Activated CD4-positive, alpha-beta T cell treated with anti-CD3 and anti-CD28 coated beads for 1 hour (primary cell): ENCODE data around the gene SPATA31C1.
"Not testable (repeated sequence)": the region's sequence is repeated elsewhere in the genome, so short reads cannot be mapped to it uniquely, and the experiment has no call there.

Source experiments
- DNase-seq: peaks from one replicate; pipeline ENCODE4 v3.0.0-alpha.2; 2020

The SPATA31C1 gene

DNA sequence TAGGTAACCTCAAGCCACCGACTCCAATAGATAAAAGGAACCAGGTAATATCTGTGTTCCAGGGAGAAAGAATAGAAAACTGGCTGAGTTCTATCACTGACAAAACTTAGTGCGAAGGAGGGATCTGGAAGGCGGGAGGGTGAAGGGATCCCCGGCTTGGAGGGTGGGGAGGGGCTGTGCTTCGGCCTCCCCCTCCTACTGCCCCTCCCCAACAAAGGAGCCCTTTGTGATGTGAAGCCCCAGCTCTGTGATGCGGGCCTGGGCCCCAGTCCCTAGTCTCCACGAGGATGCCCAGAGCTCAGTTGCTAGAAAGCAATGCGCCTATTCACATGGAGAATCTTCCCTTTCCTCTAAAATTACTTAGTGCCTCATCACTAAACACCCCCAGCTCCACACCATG lies at the start of gene SPATA31C1:
Gene SPATA31C1 (plus strand): TSS at position 301 of the 400 bp plus-strand sequence.
- DNase-seq = not testable (repeated sequence)

DNA sequence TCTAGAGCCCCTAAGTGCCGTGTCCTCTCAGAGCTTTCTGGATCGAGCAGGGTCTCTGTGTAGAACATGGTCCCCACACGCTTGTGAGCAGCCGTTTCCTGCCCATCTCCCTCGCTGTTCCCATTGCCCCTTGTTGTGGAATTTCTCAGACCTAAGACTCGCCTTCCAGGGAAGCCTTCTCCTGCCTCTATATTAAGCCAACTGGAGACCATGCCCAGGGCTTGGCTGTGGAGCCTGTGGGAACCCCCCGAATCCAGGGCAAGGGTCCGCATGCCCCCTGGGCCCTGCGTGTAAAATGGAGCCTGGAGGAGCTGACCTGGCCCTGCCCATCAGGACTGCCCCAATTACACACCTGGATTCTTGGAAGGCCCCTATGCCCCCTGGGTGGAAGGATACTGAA lies 49.6 kb upstream of the SPATA31C1 start:
- DNase-seq = no peak

DNA sequence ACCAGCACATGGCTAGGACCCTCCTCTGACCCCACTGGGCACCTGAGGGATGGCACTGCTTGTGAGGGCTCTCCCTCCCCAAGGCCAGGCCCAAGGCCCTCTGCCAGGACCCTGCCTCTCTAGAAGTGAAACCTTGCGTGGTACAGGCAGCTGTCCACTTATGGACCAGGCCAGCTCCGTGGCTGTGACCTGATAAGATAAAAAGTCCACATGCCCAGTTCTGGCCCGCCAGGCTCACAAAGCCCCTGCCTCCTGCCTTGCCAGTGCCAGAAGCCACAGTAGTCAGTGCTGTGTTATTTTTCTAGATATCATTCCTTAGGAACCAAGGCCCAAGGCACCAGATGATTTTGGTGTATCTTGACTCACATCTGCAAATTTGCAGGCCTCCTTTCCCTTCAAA lies 49.1 kb upstream of the SPATA31C1 start:
- DNase-seq = no peak

DNA sequence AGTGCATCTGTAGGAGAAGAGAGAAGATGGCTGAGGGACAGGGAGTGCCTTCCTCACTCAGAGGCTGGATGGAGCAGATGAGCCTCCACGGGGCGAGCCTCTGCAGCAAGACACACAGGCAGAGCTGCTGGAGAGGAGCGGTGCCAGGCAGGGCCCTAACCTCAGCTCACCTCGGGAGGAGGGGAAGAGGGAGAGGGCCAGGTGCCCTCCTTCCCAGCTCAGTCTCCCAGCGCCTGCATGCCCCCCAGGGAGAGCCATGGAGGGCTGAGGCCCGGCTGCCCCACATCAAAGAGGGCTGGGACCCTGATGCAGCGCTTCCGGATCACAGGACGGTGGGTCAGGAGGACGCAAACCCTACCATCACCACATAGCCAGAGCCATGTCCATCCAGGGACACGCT lies 48.7 kb upstream of the SPATA31C1 start:
- no peak for DNase-seq

DNA sequence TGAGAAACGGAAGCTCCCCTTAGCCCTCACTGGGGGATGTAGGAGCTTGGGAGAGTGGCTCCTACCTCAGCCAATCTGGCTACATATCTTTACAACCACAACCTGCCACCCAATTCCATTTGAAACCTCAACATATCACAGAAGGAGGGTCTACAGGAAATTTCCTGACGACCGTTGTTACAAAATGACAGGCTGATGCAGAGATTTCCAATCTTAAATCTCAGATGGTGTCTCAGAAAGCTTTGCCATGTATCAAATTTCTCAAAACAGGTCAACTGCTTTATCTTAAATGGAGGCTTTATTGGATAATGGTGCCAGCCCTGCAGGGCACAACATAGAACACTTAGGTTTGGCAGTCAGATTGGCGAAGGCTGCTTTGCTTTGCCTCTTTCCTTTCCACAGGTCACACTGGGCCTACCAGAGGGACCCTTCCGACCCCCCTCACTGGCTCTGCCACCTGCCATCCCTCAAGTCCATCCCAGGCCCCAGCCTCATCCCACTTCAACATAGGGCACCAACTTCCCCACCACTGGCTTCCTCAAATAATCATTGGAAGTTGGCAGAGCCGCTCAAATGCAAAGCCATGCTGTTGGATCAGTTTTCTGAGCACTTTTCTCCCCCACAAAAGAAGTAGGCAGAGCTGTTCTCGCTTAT lies 46.2 kb upstream of the SPATA31C1 start:
- no peak for DNase-seq

DNA sequence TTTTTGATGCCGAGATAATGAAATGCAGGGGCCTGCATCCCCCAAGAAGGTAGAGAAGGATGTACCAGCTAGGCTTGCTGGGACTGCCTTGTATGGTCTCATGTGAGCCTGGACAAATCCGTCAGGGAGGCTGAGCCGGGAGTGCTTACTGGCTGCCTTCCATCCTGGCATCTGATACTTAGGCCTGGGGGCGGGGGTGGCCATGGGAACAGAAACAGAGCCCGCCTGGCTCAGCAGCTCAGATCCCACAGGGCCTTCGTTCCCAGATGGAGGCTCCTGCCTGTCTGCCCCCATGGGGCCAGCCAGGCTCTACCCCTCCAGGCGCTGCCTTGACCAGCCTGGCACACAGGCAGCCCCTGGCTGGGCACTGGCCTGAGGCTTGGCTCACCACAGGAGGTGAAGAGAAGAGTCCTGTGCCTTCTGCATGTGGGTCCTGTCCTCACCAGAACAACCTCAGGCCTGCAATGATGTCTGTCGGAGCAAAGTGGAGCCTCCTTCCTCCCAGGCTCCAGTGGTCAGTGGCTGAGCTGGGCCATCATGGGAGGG lies 45.6 kb upstream of the SPATA31C1 start:
- DNase-seq = no peak

DNA sequence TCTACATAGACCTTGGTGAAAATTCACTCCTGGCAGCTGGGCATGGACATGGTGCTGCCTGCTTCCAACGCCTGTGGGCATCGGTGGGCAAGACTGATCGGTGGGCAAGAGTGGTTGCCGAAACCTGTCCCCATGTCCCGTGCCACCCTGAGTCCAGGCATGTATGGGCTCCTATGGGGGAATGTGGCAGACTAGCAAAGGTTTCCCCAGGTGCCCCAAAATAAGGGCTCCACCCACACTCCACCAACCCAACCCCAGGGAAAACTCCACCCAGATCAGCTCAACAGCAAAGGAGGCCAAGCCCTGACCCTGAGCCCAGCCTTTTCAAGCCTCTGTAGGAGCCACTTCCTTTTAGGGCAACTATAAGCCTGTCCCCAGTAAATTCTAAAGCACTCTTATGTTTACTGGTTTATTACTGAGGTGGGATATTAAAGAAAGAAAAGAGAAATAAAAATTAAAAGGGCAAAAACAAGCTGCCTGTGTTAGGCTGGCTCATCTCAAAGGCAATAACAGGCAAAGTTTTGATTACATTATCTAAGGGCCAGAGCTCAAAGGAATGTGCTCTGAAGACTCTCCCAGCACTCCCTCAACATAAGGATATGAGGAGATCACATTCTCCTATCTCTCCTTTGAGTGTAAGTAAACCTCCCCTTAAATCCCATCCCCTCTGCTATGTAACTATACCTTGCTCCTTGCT lies 44.0 kb upstream of the SPATA31C1 start:
- DNase-seq = no peak

DNA sequence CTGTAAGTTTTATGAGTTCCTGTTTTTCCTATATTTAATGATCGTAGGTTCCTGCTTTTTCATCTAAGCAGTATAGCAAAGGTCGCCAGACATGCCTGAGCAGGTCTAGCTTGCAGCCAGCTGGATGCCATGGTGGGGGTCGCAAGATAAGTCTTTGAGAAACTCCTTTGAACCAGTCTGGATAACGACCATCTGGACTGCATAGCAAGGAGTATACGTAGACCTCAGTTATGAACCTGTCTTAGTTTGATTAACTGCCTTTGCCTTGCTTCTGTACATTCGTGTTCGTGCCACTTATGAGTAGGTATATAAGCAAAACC lies 43.5 kb upstream of the SPATA31C1 start:
- no peak for DNase-seq

DNA sequence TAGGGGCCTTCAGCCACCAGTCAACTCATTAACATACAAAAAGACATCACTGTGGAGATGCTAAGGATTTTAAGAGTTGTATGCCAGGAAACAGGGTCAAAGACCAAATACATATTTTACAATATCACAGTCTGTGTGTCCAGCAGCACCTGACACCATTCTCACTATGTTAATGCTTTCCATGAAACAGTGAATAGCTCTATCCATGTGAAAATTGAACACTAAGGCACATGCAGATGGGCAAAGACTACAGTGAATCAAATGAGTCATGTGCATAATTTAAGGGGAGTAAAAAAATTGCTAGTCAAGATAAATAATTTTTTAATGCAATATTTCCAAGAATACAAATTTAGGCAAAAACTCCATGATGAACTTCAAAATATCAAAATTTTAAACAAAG lies 42.7 kb upstream of the SPATA31C1 start:
- no peak for DNase-seq

DNA sequence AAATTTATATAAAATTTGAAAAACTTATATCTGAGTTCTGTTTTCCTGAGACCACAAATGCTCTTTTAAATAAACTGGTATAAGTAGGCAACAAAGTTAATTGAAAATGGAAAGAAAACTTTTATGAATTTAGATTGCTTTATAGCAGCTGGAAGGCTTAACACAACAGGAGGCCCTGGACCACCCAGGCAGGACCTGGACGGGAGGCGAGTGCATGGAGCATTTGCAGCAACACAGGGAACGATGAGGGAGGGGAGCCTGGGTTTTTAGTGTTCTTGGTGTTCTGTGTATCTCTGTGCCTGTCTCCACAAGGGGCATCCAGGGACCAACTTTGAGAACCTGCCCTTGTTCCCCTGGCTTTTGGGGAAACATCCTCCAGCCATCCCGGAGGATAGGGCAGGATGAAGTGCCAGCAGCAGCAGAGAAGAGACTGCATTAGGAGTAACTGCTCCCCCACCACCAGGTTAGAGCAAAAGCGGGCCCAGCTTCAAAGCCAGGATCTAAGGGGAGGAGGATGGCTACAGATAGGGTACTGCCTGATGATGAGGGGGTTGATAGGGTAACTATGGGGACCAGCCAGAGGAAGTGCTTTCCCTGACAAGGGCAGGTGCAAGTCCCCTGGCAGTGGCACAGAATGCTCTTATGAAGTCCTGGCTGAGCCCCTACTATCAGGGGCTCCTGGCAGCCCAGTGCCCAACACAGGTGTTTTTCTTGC lies 41.8 kb upstream of the SPATA31C1 start:
- DNase-seq = peak; percentile 1

DNA sequence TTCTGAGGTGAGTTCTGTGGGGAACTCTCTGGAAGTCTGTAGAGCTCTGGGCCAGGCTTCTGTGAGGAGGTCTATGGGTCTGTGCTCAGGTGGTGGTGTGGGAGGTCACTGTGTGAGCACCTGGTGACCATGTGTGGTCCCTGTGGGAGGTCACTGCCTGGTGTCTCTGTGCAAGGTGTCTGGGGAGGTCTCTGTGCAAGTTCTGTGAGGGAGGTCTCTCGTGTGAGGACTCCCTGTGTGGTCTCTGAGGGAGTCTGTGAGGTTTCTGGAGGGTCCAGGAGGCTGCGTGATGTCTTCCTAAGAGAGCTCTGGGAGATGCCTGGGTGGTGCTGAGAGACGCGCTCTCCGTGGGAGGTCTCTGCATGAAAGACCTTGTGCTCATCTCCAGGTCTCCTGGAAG lies 41.1 kb upstream of the SPATA31C1 start:
- DNase-seq = no peak

DNA sequence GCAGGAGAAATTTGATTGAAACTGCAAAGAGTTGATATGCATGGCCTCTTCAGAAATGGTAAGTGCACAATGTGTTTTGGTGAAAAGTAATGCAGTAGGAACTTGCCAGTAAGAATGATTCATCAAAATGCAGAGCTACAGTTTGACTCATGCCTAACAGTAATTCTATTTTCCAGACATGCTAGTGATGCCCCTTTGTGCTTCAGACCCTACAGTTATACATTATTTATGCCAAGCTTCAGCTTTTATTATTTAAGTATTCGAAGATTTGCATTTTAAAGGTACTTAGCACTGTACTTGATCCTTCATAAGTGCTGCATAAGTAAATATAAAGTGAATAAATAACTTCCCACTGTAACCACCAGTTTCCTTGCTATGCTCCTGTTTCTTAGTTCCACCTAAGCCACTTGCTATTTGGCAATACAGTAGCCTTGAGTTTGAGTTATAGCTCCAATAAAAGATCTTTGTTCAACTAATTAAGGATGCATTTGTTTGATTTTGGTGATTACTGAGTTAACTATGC lies 38.7 kb upstream of the SPATA31C1 start:
- DNase-seq = no peak

DNA sequence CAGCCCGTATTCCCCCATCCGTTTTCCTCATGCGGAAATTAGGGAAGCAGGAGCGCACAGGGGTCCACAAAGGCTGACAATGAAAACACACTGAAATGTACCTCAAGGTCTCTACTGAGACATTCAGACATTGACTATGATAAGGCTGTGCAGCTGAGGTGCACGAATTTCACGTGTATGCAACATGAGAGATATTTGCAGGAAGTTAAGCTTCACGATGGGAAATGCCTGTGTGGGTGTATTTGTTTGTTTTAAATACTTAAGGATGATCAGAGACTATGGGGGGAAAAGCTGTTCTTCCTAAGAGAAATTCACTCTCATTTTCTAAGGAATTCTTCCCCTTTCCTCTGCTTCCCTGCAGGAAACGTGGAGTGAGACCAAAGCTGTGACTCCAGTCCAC lies 37.6 kb upstream of the SPATA31C1 start:
- DNase-seq = no peak

DNA sequence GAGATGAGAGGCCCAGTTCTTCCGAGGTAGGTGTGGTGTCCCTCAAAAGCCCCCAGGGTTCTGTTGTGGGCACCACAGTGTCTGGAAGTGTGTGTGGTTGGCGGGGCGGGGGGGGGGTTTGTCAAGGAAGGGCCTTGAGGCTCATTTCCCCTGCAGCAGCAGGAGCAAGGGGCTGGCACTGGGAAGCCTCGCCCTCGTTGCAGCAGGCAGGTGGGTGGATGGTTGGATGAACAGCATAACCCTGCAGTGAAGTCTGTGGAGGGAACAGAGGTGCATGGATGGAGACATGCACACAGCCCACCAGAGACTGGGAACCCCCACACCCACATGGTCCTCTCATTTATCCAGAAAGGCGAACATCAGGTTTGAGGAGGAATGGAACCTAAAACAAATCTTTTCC lies 37.1 kb upstream of the SPATA31C1 start:
- no peak for DNase-seq

DNA sequence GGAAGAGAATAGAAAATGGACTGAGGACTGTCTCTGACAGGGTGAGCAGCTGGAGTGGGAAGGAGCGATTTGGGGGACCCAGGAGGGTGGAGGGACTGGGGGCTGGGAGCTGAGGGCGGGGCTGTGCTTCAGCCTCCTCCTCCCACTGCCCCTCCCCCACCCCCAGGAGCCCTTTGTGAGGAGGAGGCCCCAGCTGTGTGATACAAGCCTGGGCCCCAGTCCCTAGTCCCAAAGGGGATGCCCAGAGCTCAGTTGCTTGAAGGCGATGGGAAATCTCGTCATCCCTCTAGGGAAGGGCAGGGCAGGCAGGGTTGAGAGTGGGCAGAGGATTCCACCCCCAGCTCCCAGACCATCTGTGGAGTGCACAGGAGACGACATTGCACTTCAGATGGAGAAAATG lies 35.1 kb upstream of the SPATA31C1 start, which contains the start of gene SPATA31E1:
Gene SPATA31E1 (plus strand): TSS at position 251 of the 400 bp plus-strand sequence. CDS start 15 bp downstream, at position 266.
- no peak for DNase-seq

DNA sequence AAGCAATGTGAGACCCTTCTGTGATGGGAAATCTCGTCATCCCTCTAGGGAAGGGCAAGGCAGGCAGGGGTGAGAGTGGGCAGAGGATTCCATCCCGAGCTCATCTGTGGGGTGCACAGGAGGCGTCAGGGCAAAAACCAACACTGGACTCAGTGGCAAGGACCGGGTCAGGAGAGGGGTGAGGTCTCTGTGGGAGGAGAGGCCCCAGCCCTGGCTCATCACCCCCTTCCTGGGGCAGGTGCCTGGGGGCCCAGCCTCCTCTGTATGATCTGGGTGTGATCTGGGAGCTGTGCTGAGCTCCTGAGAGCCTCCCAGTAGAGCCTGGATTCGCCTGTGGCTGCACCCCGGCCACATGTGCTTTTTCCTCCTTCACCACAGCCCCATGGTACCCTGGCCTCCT lies 34.5 kb upstream of the SPATA31C1 start:
- DNase-seq = no peak

DNA sequence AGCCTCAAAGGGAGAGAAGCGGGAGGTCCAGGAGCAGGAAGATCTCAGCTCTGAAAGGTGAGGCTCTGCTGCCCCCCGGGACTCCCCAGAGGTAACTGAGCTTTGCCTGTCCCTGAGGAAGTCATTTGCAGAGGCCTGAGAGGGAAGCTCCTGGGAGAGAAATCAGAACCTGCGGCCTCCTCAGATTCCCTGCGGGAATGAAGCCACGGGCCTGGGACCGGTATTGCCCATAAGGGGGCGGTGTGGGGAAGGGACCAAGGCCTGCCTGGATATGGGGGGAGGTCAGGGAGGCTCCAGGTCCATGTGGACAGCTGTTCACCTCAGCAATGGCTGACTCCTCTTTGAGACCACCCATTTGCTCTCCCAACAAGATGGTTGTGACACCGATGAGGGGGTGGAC lies 33.8 kb upstream of the SPATA31C1 start:
- DNase-seq = no peak

DNA sequence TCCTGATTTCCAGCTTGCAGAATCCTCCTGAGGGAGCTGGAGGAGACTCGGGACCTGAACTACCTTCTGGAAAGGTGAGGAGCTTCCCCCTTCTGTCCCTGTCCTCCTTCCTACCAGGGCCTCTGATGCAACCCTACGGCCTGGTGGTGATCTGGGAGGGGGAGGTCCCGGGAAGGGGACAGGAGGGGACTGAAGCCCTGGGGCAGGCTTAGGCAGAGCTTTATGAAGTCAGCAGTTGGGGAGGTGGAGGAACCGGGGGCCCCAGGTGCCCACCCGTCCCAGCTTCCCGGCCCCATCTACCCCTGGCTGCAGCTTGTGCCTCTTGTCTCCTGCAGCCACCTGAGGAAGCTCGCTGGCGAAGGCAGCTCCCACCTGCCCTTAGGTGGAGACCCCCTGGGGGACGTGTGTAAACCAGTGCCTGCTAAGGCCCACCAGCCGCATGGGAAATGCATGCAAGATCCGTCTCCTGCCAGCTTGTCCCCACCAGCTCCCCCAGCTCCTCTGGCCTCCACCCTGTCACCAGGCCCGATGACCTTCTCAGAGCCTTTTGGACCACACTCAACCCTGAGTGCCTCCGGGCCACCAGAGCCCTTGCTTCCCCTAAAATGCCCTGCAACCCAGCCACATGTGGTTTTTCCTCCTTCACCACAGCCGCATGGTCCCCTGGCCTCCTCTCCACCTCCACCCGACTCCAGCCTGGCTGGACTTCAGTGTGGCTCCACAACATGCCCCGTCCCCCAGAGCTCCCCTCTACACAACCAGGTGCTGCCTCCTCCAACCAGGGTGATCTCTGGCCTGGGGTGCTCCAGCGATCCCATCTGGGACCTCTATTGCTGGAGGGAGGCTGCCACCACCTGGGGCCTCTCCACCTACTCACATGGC lies 32.9 kb upstream of the SPATA31C1 start:
- no peak for DNase-seq

DNA sequence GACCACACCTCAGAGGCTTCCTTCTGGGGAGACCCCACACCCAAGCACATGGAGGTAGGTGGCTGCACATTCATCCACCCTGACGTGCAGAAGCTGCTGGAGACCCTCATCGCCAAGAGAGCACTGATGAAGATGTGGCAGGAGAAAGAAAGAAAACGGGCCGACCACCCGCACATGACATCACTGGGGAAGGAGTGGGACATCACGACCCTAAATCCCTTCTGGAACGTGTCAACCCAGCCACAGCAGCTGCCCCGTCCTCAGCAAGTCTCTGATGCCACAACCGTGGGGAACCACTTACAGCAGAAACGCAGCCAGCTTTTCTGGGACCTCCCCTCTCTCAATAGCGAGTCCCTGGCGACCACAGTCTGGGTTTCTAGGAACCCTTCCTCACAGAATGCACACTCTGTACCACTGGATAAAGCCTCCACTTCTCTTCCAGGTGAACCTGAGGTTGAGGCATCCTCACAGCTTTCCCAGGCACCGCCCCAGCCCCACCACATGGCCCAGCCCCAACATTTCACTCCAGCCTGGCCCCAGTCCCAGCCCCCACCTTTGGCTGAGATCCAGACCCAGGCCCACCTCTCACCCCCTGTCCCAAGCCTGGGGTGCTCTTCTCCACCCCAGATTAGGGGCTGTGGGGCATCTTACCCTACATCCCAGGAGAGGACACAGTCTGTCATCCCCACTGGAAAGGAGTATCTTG lies 32.1 kb upstream of the SPATA31C1 start:
- DNase-seq = no peak

DNA sequence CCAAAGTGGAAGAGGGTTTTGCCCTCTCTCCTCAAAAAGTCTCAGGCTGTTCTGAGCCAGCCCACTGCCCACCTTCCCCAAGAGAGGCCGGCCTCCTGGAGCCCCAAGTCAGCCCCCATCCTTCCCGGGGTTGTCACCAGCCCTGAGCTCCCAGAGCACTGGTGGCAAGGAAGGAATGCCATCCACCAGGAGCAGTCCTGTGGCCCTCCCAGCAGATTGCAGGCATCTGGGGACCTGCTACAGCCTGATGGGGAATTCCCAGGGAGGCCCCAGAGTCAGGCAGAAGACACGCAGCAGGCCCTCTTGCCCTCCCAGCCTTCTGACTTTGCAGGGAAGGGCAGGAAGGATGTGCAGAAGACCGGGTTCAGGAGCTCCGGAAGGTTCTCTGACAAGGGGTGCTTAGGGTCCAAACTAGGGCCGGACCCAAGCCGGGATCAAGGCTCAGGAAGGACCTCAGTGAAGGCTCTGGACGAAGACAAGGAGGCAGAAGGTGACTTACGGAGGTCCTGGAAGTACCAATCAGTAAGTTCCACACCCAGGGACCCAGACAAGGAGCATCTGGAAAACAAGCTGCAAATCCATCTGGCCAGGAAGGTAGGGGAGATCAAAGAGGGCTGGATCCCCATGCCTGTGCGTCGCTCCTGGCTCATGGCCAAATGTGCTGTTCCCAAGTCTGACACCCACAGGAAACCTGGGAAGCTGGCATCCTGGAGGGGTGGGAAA lies 31.4 kb upstream of the SPATA31C1 start:
- DNase-seq = no peak

DNA sequence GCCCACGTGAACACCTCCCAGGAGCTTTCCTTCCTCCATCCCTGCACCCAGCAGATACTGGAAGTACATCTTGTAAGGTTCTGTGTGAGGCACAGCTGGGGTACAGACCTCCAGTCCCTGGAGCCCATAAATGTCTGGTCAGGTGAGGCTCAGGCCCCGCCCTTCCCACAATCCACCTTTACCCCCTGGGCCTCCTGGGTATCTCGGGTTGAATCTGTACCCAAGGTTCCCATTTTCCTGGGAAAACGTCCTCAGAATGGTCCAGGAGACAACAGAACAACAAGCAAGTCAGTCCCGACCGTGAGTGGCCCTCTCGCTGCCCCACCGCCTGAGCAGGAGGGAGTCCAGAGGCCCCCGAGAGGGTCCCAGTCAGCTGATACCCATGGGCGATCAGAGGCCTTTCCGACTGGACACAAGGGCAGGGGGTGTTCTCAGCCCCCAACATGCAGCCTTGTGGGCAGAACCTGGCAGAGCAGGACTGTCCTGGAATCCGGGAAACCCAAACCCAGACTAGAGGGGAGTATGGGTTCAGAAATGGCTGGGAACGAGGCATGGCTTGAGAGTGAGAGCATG lies 30.7 kb upstream of the SPATA31C1 start:
- no peak for DNase-seq
